HG02763 (cell line): ENCODE results near the gene LRRC3C.
A peak's percentile ranks its signal among the peaks of the same experiment; 100 is the strongest.

ENCODE experiments used
- ATAC-seq: cut with Tn5 transposase; IDR thresholded peaks from one replicate; pipeline ENCODE4 v1.9.1; 2021; ENCODE audit warnings: mild to moderate bottlenecking, moderate library complexity; ENCODE audit not compliant: unreplicated experiment

The LRRC3C gene

DNA sequence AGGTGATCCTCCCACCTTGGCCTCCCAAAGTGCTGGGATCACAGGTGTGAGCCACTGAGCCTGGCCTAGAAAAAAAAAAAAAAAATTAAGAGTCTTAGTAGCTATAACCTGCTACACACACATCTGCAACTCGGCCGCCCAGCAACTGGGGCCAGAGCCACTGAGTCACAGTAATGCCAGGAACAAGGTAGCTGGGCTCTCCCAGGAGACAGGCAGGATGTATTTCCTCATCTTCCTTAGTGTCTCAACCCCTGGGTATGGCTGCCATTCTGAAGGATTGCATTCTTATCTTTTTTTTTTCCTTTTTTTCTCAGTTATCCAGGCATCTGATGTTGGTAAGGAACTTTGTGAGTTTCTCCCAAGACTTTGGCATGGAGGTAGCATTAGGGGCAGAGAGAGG lies 46.0 kb downstream of the LRRC3C start:
- ATAC-seq: no peak

DNA sequence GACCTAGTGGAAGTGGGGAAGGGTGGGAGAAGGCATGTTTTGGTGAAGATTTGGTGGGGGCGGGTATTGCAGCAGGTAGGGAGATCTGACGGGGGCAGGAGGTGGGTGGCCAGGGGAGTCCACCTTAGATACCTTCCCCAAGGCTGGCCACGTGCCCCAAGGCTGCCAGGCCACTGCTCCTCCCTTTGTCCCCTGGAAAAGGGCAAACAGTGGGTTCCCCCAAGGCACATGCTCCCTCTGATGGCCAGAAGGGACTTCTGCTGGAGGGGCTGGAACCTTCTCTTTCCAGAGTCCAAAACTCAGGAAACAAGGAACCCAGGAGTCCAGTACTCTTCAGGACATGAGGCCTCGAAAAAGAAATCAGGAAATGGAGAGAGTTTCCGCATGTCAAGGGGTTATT lies 46.9 kb downstream of the LRRC3C start:
- no peak for ATAC-seq

DNA sequence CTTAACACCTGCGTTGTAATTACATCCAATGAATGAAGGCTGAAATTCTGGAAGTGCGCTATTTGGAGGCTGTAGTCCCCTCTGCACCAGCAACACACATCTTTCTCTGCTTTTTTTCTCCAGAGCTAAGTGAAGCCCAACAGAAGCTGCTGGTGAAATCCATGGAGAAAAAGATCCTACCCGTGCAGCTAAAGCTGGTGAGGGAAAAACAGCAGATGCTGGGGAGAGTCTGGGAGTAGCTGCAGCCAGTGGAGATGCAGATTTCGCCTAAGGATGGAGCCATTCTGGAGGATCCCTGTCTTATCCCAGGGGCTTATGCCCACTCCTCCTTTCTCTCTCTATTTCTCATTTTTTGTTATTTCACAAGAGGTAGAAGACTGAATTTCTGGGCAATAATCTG lies 48.3 kb downstream of the LRRC3C start:
- no peak for ATAC-seq

GRCh38 chr17:39979016-39979670 lies 51.6 kb downstream of the LRRC3C start:
- no peak for ATAC-seq

DNA sequence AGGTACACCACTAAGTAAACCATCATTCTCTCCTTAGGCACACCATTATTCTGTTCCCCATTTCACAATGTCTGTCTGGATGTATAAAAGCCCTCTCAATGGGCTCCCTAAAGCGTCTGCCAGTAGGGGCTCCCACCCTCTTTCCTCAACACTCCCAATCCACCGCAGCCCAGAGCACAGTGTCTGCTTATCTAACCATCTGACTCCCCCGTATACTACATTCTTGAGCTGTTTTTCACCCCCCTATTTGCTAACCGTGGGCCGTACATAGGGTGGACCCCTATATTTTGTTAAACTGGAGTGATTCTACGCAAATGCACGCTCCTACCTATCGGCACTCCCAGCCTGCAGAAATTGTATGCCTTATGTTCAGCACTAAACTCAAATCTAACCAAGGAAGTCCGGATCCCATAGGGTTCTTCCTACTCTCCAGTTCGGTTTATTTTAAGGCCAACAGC lies 52.4 kb downstream of the LRRC3C start:
- peak; percentile 21 for ATAC-seq

DNA sequence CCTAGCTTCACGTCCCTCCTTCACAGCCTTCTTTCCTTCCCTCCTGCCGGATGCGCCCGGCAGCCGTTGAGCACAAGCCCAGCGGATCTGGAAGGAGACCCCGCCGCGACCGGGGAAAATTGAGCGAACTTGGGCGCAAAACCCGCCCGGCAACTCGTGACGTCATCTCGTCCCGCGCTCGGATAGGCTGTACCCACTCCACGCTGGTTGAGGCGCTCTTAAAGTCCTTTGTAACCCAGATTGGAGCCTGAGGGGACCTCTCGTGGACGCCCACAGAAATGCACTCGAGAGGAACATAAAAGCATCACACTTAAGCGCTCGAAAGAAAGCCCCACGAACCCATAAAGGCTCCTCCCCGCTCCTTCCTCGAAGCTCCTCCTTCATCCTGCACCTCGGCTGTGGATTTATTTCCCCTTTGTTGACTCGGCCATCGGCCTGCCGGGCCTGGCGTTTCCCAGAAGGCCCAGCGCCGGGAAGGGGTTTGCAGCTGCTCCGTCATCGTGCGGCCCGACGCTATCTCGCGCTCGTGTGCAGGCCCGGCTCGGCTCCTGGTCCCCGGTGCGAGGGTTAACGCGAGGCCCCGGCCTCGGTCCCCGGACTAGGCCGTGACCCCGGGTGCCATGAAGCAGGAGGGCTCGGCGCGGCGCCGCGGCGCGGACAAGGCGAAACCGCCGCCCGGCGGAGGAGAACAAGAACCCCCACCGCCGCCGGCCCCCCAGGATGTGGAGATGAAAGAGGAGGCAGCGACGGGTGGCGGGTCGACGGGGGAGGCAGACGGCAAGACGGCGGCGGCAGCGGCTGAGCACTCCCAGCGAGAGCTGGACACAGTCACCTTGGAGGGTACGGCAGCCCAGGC lies 53.0 kb downstream of the LRRC3C start, which contains the start of gene PSMD3:
TSS of gene PSMD3 (plus strand) at position 457 of the 856 bp plus-strand sequence. CDS start at position 621, 164 bp downstream.
- ATAC-seq: peak; percentile 87

DNA sequence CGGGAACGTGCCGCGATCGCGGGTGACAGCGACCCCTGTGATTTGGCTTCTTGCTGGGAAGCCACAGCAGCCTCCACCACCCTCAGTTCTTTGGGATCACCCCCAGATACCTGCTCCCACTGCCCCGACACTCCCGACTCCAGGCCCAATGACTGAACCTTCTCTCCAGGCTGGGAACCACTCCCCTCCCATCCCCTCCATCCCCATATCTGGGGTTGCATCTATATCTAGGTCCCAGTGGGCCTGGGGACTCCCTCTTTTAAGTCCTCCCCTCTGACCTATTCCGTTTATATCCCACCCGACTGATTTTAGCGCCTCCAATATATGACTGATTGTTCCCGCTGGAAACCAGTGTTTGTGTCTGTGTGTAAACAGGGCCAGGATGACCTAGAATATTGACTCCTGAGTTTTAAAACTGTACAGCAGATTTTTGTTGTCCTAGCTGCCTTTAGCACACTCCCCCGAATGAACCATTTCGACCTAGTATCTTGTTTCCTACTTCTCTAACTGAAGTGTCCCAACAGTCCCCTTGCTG lies 53.7 kb downstream of the LRRC3C start:
- no peak for ATAC-seq

DNA sequence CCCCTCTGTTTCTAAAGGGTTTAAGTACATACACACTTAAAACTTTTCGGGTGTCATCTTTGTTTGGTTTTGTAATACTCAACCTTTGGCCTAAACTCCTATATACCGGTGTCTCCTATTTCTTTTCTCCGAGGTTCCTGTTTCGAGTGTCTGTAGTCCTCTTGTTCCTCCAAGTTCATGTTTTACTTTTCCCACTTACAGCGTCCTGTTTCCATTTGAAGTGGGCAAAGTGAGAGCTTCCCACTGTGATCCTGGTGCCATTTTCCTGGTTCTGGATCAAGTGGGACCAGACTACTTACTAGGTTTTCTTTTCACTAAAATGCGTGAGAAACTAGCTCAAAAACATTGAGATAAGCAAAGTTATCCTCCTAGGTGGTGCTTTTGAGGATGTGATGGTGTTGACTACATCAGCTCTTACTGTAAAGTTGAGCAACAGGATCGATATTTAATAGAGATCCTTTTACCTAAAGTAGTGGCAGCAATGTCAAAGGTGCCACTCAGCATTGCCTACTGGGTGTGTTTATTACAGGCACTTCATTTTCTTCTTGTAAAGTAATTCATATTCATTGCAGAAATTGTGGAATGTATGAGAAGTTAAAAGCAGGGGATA lies 54.3 kb downstream of the LRRC3C start:
- ATAC-seq: no peak

DNA sequence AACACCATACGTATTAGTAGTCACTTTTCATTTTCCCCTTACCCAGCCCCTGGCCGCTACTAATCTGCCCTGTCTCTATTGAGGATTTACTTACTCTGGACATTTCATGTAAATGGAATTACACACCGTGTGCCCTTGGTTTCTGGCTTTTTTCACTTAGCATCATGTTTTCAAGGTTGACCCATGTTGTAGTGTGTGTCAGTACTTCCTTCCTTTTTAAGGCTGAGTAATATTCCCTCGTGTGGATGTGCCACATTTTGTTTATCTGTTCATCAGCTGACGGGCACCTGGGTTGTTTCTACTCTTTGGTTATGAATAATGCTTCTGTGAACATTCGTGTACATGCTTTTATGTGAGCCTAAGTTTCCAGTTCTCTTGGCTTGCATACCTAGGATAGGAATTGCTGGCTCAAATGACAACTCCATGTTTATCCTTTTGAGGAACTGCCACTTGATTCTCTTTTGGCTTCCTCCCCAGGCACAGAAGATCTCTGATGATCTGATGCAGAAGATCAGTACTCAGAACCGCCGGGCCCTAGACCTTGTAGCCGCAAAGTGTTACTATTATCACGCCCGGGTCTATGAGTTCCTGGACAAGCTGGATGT lies 60.8 kb downstream of the LRRC3C start:
- ATAC-seq: no peak

DNA sequence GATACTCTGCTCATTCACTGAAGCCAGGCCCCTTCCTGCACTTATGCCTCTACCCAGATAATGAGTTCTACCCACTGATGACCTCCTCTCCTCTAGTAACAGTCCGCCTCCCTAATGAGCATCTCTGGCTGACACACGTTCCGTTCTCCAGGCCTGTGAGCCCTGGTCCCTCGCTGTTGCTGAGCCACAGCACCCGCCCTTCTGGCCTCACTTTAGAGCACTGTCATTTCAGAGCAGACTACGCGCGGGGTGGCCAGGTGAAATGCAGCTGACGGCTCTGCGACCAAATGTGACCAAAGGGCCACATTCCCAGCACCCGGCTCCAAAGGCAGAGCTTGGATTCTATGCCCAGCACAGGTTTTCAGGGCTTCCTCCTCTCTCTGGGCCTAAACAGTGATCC lies 66.9 kb downstream of the LRRC3C start:
- ATAC-seq: no peak
